NCI-H446 treated with DMSO at 0.1 percent for 48 hours (cell line): Measurements from ENCODE around the gene TM4SF5.
A peak's percentile ranks its signal among the peaks of the same experiment; 100 is the strongest.

Source experiments
- DNase-seq: peaks from one replicate; lab custom pipeline; 2025; lab: John Stamatoyannopoulos, UW

TM4SF5 gene

DNA sequence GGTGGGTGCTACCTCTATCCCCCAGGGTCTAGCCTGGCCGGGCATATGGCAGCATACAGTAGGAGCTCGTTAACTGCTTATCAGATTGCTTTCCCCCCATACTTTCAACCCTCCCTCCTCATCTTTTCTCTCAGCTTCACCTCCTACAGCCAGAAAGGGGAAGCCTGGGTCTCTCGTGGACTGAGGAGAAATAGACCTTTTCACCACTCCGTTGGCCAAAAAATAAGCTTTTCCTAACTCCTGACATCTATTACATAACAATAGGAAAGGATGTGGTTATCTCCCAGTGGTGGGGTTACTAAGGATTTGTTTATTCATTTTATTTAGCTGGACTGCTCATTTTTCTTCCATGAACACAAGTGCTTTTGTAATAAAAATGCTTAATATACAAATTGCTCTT lies 23.0 kb upstream of the TM4SF5 start:
- no peak for DNase-seq

- no peak for DNase-seq
Observed at GRCh38 chr17:4750606-4751005, 21.1 kb upstream of the TM4SF5 start.

DNA sequence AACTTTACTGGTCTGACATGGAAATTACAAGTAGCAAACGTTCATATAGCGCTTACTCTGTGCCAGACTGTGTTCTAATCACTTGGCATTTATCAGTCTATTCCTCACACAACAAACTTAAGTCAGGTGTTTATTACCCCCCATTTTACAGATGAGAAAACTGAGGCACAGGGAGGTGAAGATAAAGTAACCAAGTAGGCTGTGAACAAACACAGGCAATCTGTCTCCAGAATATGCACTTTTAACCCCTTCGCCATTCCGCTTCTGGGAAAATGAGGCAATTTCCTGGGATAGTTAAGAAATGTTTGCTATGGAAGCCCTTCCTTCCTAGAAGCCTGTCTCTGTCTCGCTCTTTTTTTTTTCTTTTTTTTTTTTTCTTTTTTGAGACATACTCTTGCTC lies 19.8 kb upstream of the TM4SF5 start:
- DNase-seq: no peak

DNA sequence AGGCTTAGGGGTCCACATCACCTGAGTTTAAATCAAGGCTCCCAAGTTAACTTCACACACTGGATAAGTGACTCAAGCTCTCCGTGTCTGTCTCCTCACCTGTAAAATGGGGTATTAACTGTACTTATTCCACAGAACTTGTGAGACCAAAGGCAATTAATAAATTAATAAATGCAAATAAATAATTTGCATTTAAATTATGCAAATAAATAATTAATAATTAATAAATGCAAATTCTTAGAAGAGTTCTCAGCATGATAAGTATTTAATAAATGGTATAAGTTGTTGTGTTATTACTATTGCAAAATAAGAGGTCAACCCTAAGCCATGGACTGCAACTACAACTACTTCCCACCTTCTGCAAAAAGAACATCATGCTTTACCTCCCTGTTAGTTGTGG lies 18.3 kb upstream of the TM4SF5 start:
- DNase-seq: no peak

DNA sequence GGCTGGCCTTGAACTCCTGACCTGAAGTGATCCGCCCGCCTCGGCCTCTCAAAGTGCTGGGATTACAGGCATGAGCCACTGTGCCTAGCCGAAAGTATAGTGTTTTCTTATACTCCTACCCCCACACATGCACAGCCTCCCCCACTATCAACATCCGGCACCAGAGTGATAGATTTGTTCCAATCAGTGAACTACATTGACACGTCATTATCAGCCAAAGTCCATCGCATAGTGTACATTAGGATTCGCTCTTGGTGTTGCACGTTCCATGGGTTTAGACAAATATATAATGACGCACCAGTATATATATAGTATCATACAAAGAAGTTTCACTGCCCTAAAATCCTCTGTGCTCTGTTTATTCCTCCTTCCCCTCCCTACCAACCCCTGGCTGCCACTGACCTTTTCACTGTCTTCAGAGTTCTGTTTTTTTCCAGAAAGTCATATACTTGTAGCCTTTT lies 11.9 kb upstream of the TM4SF5 start:
- no peak for DNase-seq

- DNase-seq: no peak
Observed at GRCh38 chr17:4764595-4764994, 7.1 kb upstream of the TM4SF5 start.

- DNase-seq: no peak
Observed at GRCh38 chr17:4766201-4766600, 5.5 kb upstream of the TM4SF5 start.

- DNase-seq: no peak
Observed at GRCh38 chr17:4766723-4767122, 5.0 kb upstream of the TM4SF5 start.

DNA sequence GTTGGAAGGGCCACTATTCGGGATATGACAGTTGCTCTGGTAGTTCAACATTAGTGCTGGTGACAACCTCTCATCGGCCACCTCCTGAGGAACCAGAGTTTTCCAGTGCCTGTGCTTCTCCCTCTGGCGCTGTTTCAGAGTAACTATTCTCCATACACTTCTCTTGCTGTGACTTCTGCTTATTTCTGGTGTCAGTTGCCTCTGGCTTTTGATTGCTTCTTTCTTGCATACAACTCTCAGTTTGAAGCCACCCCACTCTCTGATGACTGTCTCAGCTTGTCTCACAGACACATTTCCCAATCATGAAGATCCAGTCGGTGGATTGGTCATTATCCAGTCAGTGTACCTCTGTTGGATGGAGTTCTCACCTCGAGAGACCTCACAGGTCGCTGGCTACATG lies 3.4 kb upstream of the TM4SF5 start:
- no peak for DNase-seq

DNA sequence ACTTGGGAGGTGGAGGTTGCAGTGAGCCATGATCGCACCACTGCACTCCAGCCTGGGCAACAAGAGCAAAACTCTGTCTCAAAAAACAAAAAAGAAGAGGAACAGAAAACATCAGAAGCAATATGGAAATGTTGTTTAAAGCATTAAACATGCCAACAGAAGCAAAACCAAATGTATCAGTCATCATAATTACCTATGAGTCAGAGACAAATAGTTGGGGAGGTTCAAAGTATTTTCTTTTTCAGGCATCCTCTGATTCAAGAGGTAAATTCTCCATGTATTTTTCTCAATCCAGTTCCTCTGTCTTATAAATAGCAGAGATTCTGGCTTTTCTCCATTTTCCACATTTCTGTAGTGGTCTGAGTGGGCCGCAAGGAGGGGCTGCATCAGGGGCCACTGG lies 2.1 kb upstream of the TM4SF5 start:
- no peak for DNase-seq

DNA sequence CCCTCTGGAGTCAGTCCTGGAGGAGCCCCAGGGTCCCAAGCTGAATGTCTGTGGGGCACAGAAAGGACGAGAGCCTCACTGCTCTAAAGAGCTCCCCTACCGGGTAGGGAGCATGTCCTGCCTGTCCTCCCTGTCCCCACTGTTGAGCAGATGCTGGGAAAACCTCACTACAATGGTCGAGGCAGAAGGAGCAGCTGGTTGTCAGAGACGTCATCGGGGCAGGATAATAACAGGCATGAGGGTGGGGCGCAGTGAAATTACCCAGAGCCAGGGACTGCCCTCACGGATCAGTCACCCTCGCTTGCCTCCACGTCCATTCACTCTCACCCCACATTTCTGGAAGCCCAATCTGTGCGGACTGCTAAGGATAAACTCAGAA lies 538 bp downstream of the TM4SF5 start:
- DNase-seq: peak; percentile 53

GRCh38 chr17:4777969-4778760 lies 6.5 kb downstream of the TM4SF5 start:
- no peak for DNase-seq

DNA sequence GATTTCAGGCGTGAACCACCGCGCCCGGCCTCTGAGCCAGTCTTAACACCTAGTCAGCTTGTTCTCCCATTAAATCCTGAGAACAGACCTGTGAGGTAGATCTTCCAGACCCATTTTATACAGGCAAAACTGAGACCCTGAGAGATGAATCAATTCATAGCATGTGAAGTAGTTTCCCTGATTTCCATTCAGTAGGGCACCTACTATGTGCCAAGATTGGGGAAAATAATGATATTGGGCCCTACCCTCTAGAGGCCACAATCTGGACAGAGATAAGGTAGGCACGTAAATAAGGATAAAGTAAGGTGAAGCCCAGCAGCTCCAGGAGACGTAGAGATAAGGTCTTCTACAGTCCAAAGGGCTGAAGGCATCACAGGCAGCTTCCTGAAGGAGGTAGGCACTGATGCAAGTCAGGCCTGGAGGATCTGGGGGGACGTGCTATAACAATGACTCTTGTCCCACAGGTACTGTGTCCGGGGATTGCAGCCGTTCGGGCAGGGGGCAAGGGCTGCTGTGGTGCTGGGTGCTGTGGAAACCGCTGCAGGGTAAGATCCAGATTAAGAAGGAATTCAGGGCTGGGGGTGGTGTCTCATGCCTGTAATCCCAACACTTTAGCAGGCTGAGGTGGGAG lies 8.8 kb downstream of the TM4SF5 start:
- DNase-seq: no peak

DNA sequence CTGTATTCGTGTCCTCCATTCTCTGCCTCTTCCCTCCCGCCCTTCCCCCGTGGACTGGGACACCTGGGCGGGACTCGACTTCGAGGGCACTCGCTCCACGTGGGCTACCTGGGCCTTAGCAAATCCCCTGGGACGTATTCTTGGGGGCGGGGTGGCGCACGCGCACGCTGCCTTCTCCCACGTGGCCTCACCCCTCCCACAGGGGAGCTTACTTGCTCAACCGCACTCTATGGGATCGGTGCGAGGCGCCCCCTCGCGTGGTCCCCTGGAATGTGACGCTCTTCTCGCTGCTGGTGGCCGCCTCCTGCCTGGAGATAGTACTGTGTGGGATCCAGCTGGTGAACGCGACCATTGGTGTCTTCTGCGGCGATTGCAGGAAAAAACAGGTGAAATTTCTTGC lies 11.0 kb downstream of the TM4SF5 start:
- DNase-seq: no peak

GRCh38 chr17:4785311-4786105 lies 13.8 kb downstream of the TM4SF5 start:
- DNase-seq: no peak

DNA sequence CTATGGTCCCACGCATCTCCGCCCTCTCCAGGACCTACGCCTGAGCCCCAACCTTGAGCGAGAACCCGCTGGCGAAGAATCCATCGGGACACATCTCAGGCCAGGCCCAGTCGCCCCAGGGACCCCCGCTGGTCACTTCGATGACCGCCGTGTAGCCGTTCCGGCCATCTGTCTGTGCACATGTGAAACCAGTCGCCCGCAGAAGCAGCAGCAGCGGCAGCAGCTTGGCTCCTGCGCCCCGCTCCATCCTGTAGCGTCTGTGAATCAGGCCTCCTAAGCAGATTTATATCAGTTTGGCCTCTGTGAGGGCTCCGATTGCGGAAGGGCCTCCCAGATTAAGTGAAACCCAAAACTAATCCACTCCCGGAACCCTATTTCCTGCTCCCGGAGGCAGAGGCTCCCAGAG lies 14.4 kb downstream of the TM4SF5 start, which contains the start of gene VMO1:
TSS of gene VMO1 (minus strand) at position 259 of the 406 bp plus-strand sequence. CDS start at position 247, 12 bp downstream.
- no peak for DNase-seq

GRCh38 chr17:4786516-4786915 lies 14.8 kb downstream of the TM4SF5 start:
- no peak for DNase-seq

DNA sequence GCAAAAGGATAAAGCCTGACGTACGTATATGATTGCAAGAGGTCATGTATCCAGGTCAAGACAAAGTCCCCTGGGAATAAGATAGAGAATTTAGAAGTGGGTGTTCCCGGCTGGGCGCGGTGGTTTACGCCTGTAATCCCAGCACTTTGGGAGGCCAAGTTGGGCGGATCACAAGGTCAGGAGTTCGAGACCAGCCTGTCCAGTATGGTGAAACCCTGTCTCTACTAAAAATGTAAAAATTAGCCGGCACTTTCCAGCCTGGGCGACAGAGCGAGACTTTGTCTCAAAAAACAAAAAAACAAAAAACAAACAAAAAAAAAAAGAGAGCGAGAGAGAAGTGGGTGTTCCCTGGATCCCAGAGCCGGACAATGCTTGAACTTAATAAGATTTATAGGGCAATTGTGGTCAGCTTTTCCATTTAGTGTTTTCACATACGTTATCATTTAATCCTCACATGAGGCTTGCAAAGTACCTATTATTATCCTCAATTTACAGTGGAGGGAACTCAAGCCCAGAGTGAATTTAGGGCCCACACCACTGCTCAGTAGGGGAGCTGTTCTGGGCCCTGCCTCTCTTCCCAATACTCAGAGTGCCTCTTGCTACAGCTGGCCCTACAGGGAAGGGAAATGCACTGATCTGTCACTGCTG lies 16.6 kb downstream of the TM4SF5 start:
- no peak for DNase-seq

GRCh38 chr17:4788807-4789700 lies 17.4 kb downstream of the TM4SF5 start, which contains the start of gene GLTPD2:
Gene GLTPD2, plus strand, starts transcription at chr17:4788964. Its CDS starts 48 bp downstream, at chr17:4789012.
- DNase-seq: no peak

GRCh38 chr17:4789701-4789950 lies 17.9 kb downstream of the TM4SF5 start:
- no peak for DNase-seq

DNA sequence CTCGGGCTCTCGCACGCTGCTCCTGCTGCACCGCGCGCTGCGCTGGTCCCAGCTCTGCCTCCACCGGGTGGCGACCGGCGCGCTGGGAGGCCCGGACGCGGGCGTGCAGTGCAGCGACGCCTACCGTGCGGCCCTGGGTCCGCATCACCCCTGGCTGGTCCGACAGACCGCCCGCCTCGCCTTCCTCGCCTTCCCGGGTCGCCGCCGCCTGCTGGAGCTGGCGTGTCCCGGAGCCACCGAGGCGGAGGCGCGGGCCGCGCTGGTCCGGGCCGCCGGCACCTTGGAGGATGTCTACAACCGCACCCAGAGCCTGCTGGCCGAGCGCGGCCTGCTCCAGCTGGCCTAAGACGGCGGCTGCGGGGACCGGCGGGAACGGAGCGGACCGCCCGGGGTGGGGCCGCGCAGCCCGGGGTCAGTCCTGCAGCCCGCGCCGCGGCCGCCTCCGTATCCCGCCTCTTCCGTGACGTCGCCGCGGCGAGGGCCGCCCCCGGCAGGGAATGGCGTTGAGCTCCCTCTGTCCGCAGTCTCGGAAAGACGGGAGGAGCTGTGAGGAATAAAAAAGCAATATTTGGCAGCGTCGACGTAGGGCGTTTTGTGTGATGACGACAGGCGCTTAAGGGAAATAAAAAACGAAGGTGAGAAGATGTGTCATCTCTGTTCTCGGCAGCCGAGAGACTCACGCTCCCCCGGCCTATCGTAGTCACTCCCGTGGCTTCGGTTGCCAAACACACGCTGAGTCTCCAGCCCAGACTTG lies 18.4 kb downstream of the TM4SF5 start:
- DNase-seq: peak; percentile 70
